Thyroid gland (tissue), 4 donors: Measurements from ENCODE around the gene ATAD3B. TPM values are rescaled to one million over a fixed set of nuclear protein-coding genes. Genes with fewer than 3 reads are reported as not detected.

Experiments used
- DNase-seq, 2 donors: peaks; one replicate each; pipeline ENCODE4 v3.0.0-alpha.2; 2019
- H3K27ac ChIP-seq, 3 donors: fragments of 200-600 bp; sonication (generic); 1 replicate in 2 of 3; 2 replicates in 1 of 3; pipeline ENCODE4 v1.5.1; 2016 to 2019; ENCODE audit warnings: mild to moderate bottlenecking in 1 of 3, moderate library complexity in 1 of 3
- H3K27me3 ChIP-seq: fragments of 200-600 bp; sonication (generic); one replicate; pipeline ENCODE4 v1.5.1; 2019
- H3K36me3 ChIP-seq, 2 donors: fragments of 200-600 bp; sonication (generic); one replicate each; pipeline ENCODE4 v1.5.1; 2016 to 2019
- H3K4me1 ChIP-seq, 2 donors: fragments of 200-600 bp; sonication (generic); one replicate each; pipeline ENCODE4 v1.5.1; 2017 to 2019
- H3K4me3 ChIP-seq, 3 donors: fragments of 200-600 bp; sonication (generic); replicated peaks in 1 of 3; 1 replicate in 2 of 3; 2 replicates in 1 of 3; pipeline ENCODE4 v1.5.1; 2016; ENCODE audit warnings: mild to moderate bottlenecking in 1 of 3
- H3K9me3 ChIP-seq: fragments of 200-600 bp; sonication (generic); one replicate; pipeline ENCODE4 v1.5.1; 2017
- POLR2A ChIP-seq, 2 donors: fragments of 450-650 bp; IDR thresholded peaks; one replicate each; pipeline ENCODE4 v1.6.1; 2017; ENCODE audit warnings: antibody characterized with exemption in 2 of 2, mild to moderate bottlenecking in 2 of 2, moderate library complexity in 1 of 2
- WGBS, 2 donors: methylation state at CpG; one replicate each; pipeline ENCODE4 v1.1.5; 2017; 5-methylcytosine and 5-hydroxymethylcytosine counted together
- intact Hi-C: fragments of 100-400 bp; cut with DNase I; formaldehyde crosslinking; loops from one replicate; pipeline ENCODE4 v1.15.1; 2023
- total RNA-seq, 4 donors: library from RNA; depleted of rRNA; stranded (reverse); fragments of >200 nt; gene quantifications; one replicate each; pipeline ENCODE4 v1.2.3, GENCODE V29; 2016
- TF ChIP-seq, protein P1 (sequence below), 6 experiments: fragments of 200-600 bp in 3 of 6; fragments of 450-650 bp in 3 of 6; sonication (generic) in 3 of 6; IDR thresholded peaks; one replicate each; pipeline ENCODE4 v1.5.1; 2016 to 2019; ENCODE audit warnings: antibody characterized with exemption in 6 of 6, mild to moderate bottlenecking in 2 of 6, inconsistent platforms in 1 of 6, moderate library complexity in 1 of 6

Gene ATAD3B
- total RNA-seq, 4 donors from 2014 or later, result 13.8 to 29.1 (median 15.0) TPM

DNA sequence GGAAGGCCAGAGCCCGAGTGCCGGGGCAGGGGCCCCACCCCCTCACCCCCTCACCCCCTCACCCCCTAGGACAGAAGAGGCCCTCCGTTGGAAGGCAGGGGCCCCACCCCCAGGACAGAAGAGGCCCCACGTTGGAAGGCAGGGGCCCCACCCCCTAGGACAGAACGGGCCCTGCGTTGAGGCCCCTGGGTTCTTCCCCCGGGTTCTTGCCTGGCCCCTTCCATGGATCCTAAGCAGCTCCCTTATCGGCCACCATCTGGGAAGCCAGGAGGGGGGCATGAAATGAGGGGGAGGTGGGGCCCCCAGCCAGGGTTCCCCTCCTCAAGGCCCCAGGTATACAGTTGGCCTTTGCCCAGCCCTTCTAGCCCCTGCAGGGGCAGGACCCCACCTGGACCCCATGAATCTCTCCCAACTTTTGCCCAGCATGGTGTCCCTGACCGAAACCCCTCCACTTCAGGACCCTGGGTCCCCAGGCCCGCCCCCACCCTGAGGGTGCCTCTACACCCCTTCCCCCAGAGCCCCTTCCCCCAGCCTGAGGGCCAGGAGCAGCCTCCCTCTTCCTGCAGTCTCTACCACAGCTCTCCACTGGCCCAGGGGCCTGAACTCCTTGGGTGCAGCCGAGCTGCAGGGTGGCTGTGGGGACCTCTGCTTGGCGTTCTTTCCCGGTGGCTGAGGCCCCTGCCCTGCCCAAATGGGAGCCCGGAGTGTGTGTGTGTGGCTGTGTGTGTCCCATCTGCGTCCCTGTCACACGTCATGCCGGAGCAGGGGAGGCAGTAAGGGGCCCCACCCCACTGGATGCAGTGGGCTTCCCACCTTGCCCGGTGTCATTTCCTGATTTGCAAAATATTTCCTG, 40.3 kb upstream of the ATAD3B start:
- intact Hi-C loops, result no loop called here
- H3K4me3 ChIP-seq, result no peak overlapping the region

DNA sequence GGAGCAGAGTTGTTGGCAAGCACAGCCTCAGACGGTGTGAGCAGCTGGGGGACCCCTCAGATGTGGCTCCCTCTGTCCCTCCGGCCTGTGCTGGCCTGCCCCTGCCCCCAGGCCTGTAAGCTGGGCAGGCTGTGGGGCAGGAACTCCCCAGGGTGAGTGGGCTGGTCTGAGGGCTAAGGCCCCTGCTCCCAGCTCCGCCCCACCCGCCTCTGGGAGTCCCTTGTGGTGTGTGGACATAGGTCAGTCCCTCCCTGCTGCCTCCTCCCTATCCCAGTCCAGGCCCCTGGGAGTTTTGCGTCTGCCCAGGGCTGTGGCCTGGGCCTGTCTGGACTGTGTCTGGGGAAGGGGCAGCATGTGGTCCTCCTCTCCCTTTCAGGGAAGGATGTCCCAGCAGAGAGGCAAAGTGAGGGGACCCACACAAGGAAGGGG, 39.7 kb upstream of the ATAD3B start:
- intact Hi-C loops, result no loop called here
- peaks cover 16 to 70% of the 10 kb centered on the region in 2 donors for H3K4me1 ChIP-seq

More for the DNA sequence above, 40.3 kb upstream of the ATAD3B start:
- H3K36me3 ChIP-seq, result no peaks in the 10 kb centered on the region
- H3K27ac ChIP-seq, result peak overlapping the region; percentile 69 to 73 (median 71)
- no peak for DNase-seq
- WGBS, 2 donors, result 62 to 71% methylated on average over 9 to 15 of the region's 18 CpGs
- no peaks in the 10 kb centered on the region for H3K27me3 ChIP-seq
- TF ChIP-seq, protein P1, sequence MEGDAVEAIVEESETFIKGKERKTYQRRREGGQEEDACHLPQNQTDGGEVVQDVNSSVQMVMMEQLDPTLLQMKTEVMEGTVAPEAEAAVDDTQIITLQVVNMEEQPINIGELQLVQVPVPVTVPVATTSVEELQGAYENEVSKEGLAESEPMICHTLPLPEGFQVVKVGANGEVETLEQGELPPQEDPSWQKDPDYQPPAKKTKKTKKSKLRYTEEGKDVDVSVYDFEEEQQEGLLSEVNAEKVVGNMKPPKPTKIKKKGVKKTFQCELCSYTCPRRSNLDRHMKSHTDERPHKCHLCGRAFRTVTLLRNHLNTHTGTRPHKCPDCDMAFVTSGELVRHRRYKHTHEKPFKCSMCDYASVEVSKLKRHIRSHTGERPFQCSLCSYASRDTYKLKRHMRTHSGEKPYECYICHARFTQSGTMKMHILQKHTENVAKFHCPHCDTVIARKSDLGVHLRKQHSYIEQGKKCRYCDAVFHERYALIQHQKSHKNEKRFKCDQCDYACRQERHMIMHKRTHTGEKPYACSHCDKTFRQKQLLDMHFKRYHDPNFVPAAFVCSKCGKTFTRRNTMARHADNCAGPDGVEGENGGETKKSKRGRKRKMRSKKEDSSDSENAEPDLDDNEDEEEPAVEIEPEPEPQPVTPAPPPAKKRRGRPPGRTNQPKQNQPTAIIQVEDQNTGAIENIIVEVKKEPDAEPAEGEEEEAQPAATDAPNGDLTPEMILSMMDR (IDR thresholded peaks at IDR 0.05), result no peak
- TF ChIP-seq POLR2A (IDR thresholded peaks at IDR 0.05), result no peak
- H3K9me3 ChIP-seq, result no peaks in the 10 kb centered on the region
- H3K4me1 ChIP-seq, result peaks cover 16 to 66% of the 10 kb centered on the region in 2 donors

DNA sequence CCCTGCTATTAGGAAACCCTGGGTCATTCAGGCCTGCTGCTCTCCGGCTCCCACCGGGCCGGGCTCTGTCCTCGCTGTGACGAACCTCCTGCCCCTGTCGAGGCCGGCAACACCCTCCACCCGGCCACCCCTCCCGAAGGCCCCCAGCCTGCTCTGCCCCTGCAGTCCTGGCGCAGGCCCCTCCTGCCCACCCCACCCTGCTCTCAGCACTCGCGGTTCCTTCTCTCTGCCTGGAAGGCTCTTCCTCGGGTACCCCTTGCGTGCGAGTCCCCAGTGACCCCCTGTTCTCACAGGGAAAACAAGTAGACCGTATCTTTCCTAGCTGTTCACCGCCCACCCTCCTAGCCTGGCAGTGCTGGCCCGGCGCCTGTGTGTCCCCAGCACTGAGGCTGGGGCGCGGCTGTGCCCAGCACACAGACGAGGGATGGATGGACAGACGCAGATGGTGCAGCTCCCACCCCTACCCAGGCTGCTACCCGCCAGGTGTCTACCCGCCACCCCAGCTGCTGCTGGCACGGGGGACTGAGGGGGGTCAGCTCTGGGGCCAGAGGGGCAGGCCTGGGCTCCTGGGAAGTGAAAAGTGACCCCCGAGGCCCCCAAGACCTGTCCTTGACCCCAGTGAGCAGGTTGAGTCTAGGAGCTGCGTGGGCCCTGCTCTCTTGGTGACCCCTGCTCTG, 39.2 kb upstream of the ATAD3B start:
- TF ChIP-seq, protein P1 (IDR thresholded peaks at IDR 0.05), result no peak
- TF ChIP-seq POLR2A (IDR thresholded peaks at IDR 0.05), result no peak
- Histone ChIP-seq H3K27ac (peak overlapping the region in 2 of 3 donors; percentile 69 to 73), H3K9me3 (no peaks in the 10 kb centered on the region), H3K36me3 (no peaks in the 10 kb centered on the region), H3K27me3 (no peaks in the 10 kb centered on the region), H3K4me3 (no peak overlapping the region), H3K4me1 (peaks cover 16 to 70% of the 10 kb centered on the region in 2 donors)
- WGBS, 2 donors, result 81 to 91% methylated on average over 15 to 21 of the region's 28 CpGs
- intact Hi-C loops, result no loop called here
- DNase-seq, result no peak

More for the DNA sequence above, 39.7 kb upstream of the ATAD3B start:
- Histone ChIP-seq H3K36me3 (no peaks in the 10 kb centered on the region), H3K4me3 (no peak overlapping the region), H3K27me3 (no peaks in the 10 kb centered on the region), H3K27ac (peak overlapping the region in 2 of 3 donors; percentile 69 to 73), H3K9me3 (no peaks in the 10 kb centered on the region)
- TF ChIP-seq, protein P1 (IDR thresholded peaks at IDR 0.05), result no peak
- no peak for TF ChIP-seq POLR2A (IDR thresholded peaks at IDR 0.05)
- no peak for DNase-seq
- WGBS, 2 donors, result 72 to 81% methylated on average over 5 of the region's 5 CpGs

DNA sequence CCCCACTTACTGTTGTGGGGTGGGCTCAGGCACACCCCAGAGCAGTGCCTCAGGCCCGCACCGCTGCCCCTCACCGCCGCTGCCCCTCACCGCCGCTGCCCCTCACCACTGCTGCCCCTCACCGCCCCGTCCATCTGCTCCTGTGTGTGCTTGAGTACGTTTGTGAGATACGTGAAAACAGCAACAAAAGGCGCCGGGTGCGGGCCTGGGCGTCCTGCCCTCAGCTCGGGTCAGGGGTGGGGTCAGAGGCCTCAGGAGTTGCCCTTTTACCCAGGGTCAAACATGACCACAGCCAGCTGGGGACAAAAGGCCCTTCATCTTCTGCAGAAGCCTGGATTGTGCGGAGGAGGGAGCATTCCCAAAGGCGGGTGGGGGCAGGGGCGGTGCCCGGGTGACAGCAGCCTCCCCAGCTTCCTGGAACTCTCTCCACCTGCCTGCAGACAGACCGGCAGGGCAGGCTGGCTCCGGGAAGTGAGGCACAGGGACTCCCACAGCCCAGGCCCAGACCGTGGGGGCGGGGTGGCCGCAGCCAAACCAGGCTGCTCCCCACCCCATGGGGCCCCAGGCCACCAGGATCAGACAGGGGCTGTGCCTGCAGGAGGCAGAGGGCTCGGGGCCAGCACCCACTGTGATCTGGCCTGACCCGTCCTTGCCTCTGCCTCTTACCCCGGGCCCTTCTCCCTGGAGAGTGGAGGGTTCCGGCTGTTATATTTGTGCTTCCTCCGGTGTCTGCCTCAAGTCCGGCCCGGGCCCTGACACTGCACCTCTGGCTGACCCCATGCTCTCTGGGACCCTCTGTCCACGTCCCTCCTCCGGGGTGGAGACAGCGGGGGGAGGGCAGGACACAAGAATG, 38.4 kb upstream of the ATAD3B start:
- peak; percentile 34 to 43 for DNase-seq
- no peaks in the 10 kb centered on the region for H3K27me3 ChIP-seq
- TF ChIP-seq POLR2A (IDR thresholded peaks at IDR 0.05), result no peak
- TF ChIP-seq, protein P1 (IDR thresholded peaks at IDR 0.05), result no peak
- H3K36me3 ChIP-seq, result no peaks in the 10 kb centered on the region
- no peak overlapping the region for H3K4me3 ChIP-seq
- no peaks in the 10 kb centered on the region for H3K9me3 ChIP-seq
- intact Hi-C loops, result no loop called here
- peak overlapping the region; percentile 26 to 69 (median 59) for H3K27ac ChIP-seq
- peaks cover 16 to 70% of the 10 kb centered on the region in 2 donors for H3K4me1 ChIP-seq
- 61 to 79% methylated on average over 17 to 34 of the region's 34 CpGs for WGBS, 2 donors
